ENCODE data around the gene MAB21L2.

Gene MAB21L2

GRCh38 chr4:150624055-150624454 is 42.1 kb downstream of the MAB21L2 start:
- no peak for DNase-seq

DNA sequence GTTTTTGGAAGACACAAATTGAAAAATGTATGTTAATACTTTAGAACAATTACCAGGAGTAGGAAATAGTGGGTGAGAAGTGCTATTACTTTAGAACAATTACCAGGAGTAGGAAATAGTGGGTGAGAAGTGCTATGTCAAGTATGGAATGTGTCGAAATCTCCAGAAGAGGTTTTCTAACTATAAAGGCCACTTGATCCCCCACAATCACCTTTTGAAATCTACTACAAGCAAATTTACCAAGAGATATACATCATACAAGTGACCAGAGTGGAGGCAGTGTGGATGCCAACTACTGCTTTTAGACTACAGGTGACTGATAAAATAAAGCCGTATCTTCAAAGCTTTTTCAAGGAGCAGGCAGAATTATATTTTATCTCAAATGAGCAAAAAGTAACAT is 43.1 kb downstream of the MAB21L2 start:
- no peak for DNase-seq

DNA sequence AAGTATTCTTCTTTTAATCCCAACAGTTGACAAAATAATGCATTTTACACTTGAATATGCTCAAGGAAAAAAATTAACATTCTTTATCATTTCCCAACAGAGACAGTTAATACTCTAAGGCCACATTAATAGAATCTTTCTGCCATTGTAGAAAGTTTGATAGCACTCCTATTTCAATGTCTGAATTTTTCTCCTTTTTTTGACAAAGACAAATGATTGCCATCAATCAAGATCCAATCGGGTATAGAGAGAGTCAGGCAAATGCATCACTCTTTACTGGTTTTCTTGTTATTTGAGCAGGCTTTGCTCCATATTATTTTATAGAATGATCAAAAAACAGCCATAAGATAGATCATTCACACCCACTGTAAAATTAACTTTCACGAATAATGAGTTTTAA is 46.1 kb downstream of the MAB21L2 start:
- DNase-seq = no peak

- DNase-seq = no peak
These were observed 50.7 kb downstream of the MAB21L2 start for GRCh38 chr4:150632639-150633038.
